SK-N-SH (cell line): ENCODE measurements around the gene ZNF648. TPM values are rescaled to one million over a fixed set of nuclear protein-coding genes. Genes with fewer than 3 reads are reported as not detected.

Source experiments
- CTCF ChIA-PET: fragments of 300-600, 350-600 bp; formaldehyde crosslinking; extraction: SDS; loops from one replicate; lab custom pipeline; 2021; lab: Yijun Ruan, JAX
- POLR2A ChIA-PET: fragments of 350-600 bp; sonication (Branson Sonifier 250); formaldehyde crosslinking; extraction: SDS; loops from one replicate; lab custom pipeline; 2020; ENCODE audit warnings: antibody characterized with exemption, inconsistent platforms; lab: Yijun Ruan, JAX
- DNase-seq: peaks from one replicate; pipeline ENCODE4 v3.0.0; 2012
- H2AFZ ChIP-seq: fragments of 200-600 bp; sonication (generic); 2 replicates; pipeline ENCODE4 v1.8.1; 2016; ENCODE audit warnings: antibody characterized with exemption, mild to moderate bottlenecking, low read depth
- H3F3A ChIP-seq: fragments of 200-600 bp; sonication (generic); replicated peaks from 2 replicates; pipeline ENCODE3; 2016; ENCODE audit warnings: antibody characterized with exemption, mild to moderate bottlenecking; ENCODE audit not compliant: insufficient read depth
- H3K27ac ChIP-seq, 2 experiments: fragments of 200-500 bp in 1 of 2; fragments of 200-600 bp in 1 of 2; sonication (Bioruptor generic) in 1 of 2; sonication (generic), shearing (Covaris generic) in 1 of 2; 2 replicates each; pipeline versions ENCODE4 v1.5.1 to v1.6.1; 2014 to 2016; ENCODE audit warnings: low read depth in 2 of 2, inconsistent platforms in 1 of 2, low read length in 1 of 2, mild to moderate bottlenecking in 1 of 2, mixed read lengths in 1 of 2
- H3K27me3 ChIP-seq: fragments of 200-600 bp; sonication (generic), shearing (Covaris generic); 2 replicates; pipeline ENCODE4 v1.6.1; 2016; ENCODE audit warnings: mixed run types; ENCODE audit not compliant: insufficient read depth
- H3K36me3 ChIP-seq, 2 experiments: fragments of 200-500 bp in 1 of 2; fragments of 200-600 bp in 1 of 2; sonication (Bioruptor generic) in 1 of 2; sonication (generic) in 1 of 2; replicated peaks in 1 of 2; 2 replicates each; pipeline versions ENCODE3 to v1.5.1; 2014 to 2016; ENCODE audit warnings: low read length in 1 of 2, mild to moderate bottlenecking in 1 of 2; ENCODE audit not compliant: insufficient read depth in 2 of 2, control insufficient read depth in 1 of 2
- H3K4me1 ChIP-seq, 2 experiments: fragments of 200-500 bp in 1 of 2; fragments of 200-600 bp in 1 of 2; sonication (Bioruptor generic) in 1 of 2; sonication (generic), shearing (Covaris generic) in 1 of 2; 2 replicates each; pipeline versions ENCODE4 v1.5.1 to v1.6.1; 2014 to 2016; ENCODE audit warnings: low read depth in 1 of 2, low read length in 1 of 2, mixed run types in 1 of 2; ENCODE audit not compliant: insufficient read depth in 2 of 2, control insufficient read depth in 1 of 2
- H3K4me2 ChIP-seq: fragments of 200-600 bp; sonication (generic), shearing (Covaris generic); 2 replicates; pipeline ENCODE4 v1.6.1; 2017; ENCODE audit warnings: mixed run types
- H3K4me3 ChIP-seq, 2 experiments: fragments of 200-500 bp in 1 of 2; fragments of 200-600 bp in 1 of 2; sonication (Bioruptor generic) in 1 of 2; sonication (generic), shearing (Covaris generic) in 1 of 2; 2 replicates each; pipeline versions ENCODE4 v1.5.1 to v1.8.1; 2014 to 2016; ENCODE audit warnings: low read depth in 2 of 2, inconsistent platforms in 1 of 2, low read length in 1 of 2, mild to moderate bottlenecking in 1 of 2, mixed read lengths in 1 of 2, moderate library complexity in 1 of 2
- H3K79me2 ChIP-seq: fragments of 200-600 bp; sonication (generic); 2 replicates; pipeline ENCODE4 v1.8.1; 2017; ENCODE audit warnings: mild to moderate bottlenecking; ENCODE audit not compliant: insufficient read depth
- H3K9ac ChIP-seq: fragments of 200-600 bp; sonication (generic); 2 replicates; pipeline ENCODE4 v1.6.1; 2017; ENCODE audit warnings: mixed run types
- H3K9me2 ChIP-seq: fragments of 200-600 bp; sonication (generic); 2 replicates; pipeline ENCODE4 v1.6.1; 2017; ENCODE audit warnings: mixed run types
- H3K9me3 ChIP-seq: fragments of 200-600 bp; sonication (generic); 2 replicates; pipeline ENCODE4 v1.6.1; 2017; ENCODE audit warnings: mixed run types, mild to moderate bottlenecking, moderate library complexity
- H4K20me1 ChIP-seq: fragments of 200-600 bp; sonication (generic); 2 replicates; pipeline ENCODE4 v1.6.1; 2017; ENCODE audit warnings: mild to moderate bottlenecking, mixed run types; ENCODE audit not compliant: insufficient read depth
- EP300 ChIP-seq, 2 experiments: IDR thresholded peaks; 2 replicates each; pipeline versions ENCODE4 v1.4.0 to v1.6.1; 2012; ENCODE audit warnings: borderline replicate concordance in 1 of 2, low read depth in 1 of 2, low read length in 1 of 2
- FOSL2 ChIP-seq: IDR thresholded peaks from 2 replicates; pipeline ENCODE4 v1.4.0; 2012; ENCODE audit warnings: low read depth, mild to moderate bottlenecking, moderate library complexity, borderline replicate concordance
- FOXJ3 ChIP-seq: sonication (generic); formaldehyde crosslinking; IDR thresholded peaks from 2 replicates; pipeline ENCODE4 v1.5.1; 2020; ENCODE audit warnings: mild to moderate bottlenecking, missing genetic modification reagents
- FOXM1 ChIP-seq: IDR thresholded peaks from 2 replicates; pipeline ENCODE4 v1.4.0; 2012; ENCODE audit warnings: low read depth, mild to moderate bottlenecking
- GABPA ChIP-seq: IDR thresholded peaks from 2 replicates; pipeline ENCODE4 v1.4.0; 2012; ENCODE audit warnings: low read depth, mild to moderate bottlenecking
- GATA2 ChIP-seq: sonication (generic); formaldehyde crosslinking; IDR thresholded peaks from 2 replicates; pipeline ENCODE4 v1.5.0; 2020; ENCODE audit warnings: mild to moderate bottlenecking, missing genetic modification reagents
- MEF2A ChIP-seq: IDR thresholded peaks from 2 replicates; pipeline ENCODE4 v1.4.0; 2012; ENCODE audit warnings: low read depth, borderline replicate concordance
- MXI1 ChIP-seq: IDR thresholded peaks from 2 replicates; pipeline ENCODE4 v1.6.1; 2012; ENCODE audit warnings: mild to moderate bottlenecking, low read depth, low read length, improper control_type of control experiment
- NRF1 ChIP-seq: IDR thresholded peaks from 2 replicates; pipeline ENCODE4 v1.6.1; 2012; ENCODE audit warnings: low read depth, mild to moderate bottlenecking, low read length
- RCOR1 ChIP-seq: fragments of 150-350 bp; IDR thresholded peaks from 2 replicates; pipeline ENCODE4 v1.6.1; 2017; ENCODE audit warnings: antibody characterized with exemption, low read length
- RFX5 ChIP-seq: IDR thresholded peaks from 2 replicates; pipeline ENCODE4 v1.6.1; 2012; ENCODE audit warnings: mild to moderate bottlenecking, improper control_type of control experiment, low read length
- RXRA ChIP-seq: IDR thresholded peaks from 2 replicates; pipeline ENCODE4 v1.4.0; 2012; ENCODE audit warnings: low read depth, mild to moderate bottlenecking, borderline replicate concordance
- SIN3A ChIP-seq: IDR thresholded peaks from 2 replicates; pipeline ENCODE4 v1.6.1; 2012; ENCODE audit warnings: low read depth, mild to moderate bottlenecking, low read length, moderate library complexity, borderline replicate concordance
- TEAD4 ChIP-seq: IDR thresholded peaks from 2 replicates; pipeline ENCODE4 v1.4.0; 2012; ENCODE audit warnings: mild to moderate bottlenecking, borderline replicate concordance; ENCODE audit not compliant: insufficient read depth
- WGBS: methylation state at CpG from one replicate; pipeline ENCODE4 v1.1.6; 2017; ENCODE audit warnings: low lambda C conversion rate; 5-methylcytosine and 5-hydroxymethylcytosine counted together
- polyA plus RNA-seq, 3 experiments: library from polyadenylated mRNA; depleted of rRNA; stranded (reverse); fragments of >200 nt; gene quantifications; 2 replicates each; pipeline ENCODE4 v1.2.3, GENCODE V29; 2012
- TF ChIP-seq, protein P1 (sequence below): fragments of 200-600 bp; sonication (generic); IDR thresholded peaks from 2 replicates; pipeline ENCODE4 v1.6.1; 2017; ENCODE audit warnings: antibody characterized with exemption, mild to moderate bottlenecking, moderate library complexity
- TF ChIP-seq, protein P2 (sequence below): fragments of 150-350 bp; IDR thresholded peaks from 2 replicates; pipeline ENCODE4 v1.6.1; 2016; ENCODE audit warnings: mild to moderate bottlenecking, low read depth, low read length
- TF ChIP-seq, protein P3 (sequence below): IDR thresholded peaks from 2 replicates; pipeline ENCODE4 v1.4.0; 2012; ENCODE audit warnings: low read depth, borderline replicate concordance

ZNF648 gene
- polyA plus RNA-seq, 1 of the 3 experiments (the other 2 are of a cell fraction): not detected

GRCh38 chr1:182109771-182110170 lies 48.3 kb upstream of the ZNF648 start:
- Histone ChIP-seq H3K9ac (no peak overlapping the region), H3K9me3 (no peaks in the 10 kb centered on the region), H2AFZ (no peak overlapping the region), H3K4me1 (no peaks in the 10 kb centered on the region), H3K9me2 (no peaks in the 10 kb centered on the region), H3F3A (no peaks in the 10 kb centered on the region), H3K79me2 (no peaks in the 10 kb centered on the region), H3K27ac (no peak overlapping the region), H3K27me3 (no peaks in the 10 kb centered on the region), H4K20me1 (no peaks in the 10 kb centered on the region), H3K4me3 (no peak overlapping the region), H3K36me3 (no peaks in the 10 kb centered on the region), H3K4me2 (no peak overlapping the region)
- TF ChIP-seq, protein P1, sequence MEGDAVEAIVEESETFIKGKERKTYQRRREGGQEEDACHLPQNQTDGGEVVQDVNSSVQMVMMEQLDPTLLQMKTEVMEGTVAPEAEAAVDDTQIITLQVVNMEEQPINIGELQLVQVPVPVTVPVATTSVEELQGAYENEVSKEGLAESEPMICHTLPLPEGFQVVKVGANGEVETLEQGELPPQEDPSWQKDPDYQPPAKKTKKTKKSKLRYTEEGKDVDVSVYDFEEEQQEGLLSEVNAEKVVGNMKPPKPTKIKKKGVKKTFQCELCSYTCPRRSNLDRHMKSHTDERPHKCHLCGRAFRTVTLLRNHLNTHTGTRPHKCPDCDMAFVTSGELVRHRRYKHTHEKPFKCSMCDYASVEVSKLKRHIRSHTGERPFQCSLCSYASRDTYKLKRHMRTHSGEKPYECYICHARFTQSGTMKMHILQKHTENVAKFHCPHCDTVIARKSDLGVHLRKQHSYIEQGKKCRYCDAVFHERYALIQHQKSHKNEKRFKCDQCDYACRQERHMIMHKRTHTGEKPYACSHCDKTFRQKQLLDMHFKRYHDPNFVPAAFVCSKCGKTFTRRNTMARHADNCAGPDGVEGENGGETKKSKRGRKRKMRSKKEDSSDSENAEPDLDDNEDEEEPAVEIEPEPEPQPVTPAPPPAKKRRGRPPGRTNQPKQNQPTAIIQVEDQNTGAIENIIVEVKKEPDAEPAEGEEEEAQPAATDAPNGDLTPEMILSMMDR: no peak
- no peak for TF ChIP-seq MXI1
- no peak for TF ChIP-seq RFX5
- TF ChIP-seq RCOR1: no peak
- TF ChIP-seq GATA2 (CRISPR knock-in tag): no peak
- TF ChIP-seq GABPA: no peak
- TF ChIP-seq FOSL2: no peak
- no peak for TF ChIP-seq MEF2A
- no peak for TF ChIP-seq TEAD4
- TF ChIP-seq FOXM1: no peak
- TF ChIP-seq, protein P2, sequence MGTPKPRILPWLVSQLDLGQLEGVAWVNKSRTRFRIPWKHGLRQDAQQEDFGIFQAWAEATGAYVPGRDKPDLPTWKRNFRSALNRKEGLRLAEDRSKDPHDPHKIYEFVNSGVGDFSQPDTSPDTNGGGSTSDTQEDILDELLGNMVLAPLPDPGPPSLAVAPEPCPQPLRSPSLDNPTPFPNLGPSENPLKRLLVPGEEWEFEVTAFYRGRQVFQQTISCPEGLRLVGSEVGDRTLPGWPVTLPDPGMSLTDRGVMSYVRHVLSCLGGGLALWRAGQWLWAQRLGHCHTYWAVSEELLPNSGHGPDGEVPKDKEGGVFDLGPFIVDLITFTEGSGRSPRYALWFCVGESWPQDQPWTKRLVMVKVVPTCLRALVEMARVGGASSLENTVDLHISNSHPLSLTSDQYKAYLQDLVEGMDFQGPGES: no peak
- no peak for TF ChIP-seq EP300 (IDR thresholded peaks at IDR 0.05; ENCODE audit: borderline replicate concordance in 1 of 2, low read depth in 1 of 2, low read length in 1 of 2)
- no peak for TF ChIP-seq SIN3A
- TF ChIP-seq RXRA: no peak
- no peak for TF ChIP-seq FOXJ3 (CRISPR knock-in tag)
- TF ChIP-seq, protein P3, sequence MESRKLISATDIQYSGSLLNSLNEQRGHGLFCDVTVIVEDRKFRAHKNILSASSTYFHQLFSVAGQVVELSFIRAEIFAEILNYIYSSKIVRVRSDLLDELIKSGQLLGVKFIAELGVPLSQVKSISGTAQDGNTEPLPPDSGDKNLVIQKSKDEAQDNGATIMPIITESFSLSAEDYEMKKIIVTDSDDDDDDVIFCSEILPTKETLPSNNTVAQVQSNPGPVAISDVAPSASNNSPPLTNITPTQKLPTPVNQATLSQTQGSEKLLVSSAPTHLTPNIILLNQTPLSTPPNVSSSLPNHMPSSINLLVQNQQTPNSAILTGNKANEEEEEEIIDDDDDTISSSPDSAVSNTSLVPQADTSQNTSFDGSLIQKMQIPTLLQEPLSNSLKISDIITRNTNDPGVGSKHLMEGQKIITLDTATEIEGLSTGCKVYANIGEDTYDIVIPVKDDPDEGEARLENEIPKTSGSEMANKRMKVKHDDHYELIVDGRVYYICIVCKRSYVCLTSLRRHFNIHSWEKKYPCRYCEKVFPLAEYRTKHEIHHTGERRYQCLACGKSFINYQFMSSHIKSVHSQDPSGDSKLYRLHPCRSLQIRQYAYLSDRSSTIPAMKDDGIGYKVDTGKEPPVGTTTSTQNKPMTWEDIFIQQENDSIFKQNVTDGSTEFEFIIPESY: no peak
- no peak for TF ChIP-seq NRF1
- CTCF ChIA-PET: interaction anchor here (1.3 to 2.6 kb wide), 3 partner anchors 22 to 34 kb away, joined by 3 to 16 read pairs (median 3); no protein-coding TSS in a partner anchor
- POLR2A ChIA-PET: no interaction called here
- DNase-seq: no peak
- 72% methylated on average over 3 of the region's 3 CpGs for WGBS
